Panc1 (cell line): ENCODE data around the gene DOK7. TPM values are rescaled to one million over a fixed set of nuclear protein-coding genes. Genes with fewer than 3 reads are reported as not detected.

Experiments
- ATAC-seq: fragments of 200-7000 bp; cut with Tn5 transposase; 2 replicates; pipeline ENCODE4 v1.9.1; 2020; ENCODE audit warnings: mild to moderate bottlenecking, moderate library complexity
- BruUV-seq: library from RNA; stranded (reverse); fragments of 400-500 nt; replicated peaks from 2 replicates; lab custom pipeline; 2021; lab: Mats Ljungman, UMichigan
- CTCF ChIA-PET: fragments of 300-600 bp; sonication (Branson Sonifier 250); formaldehyde crosslinking; loops from one replicate; lab custom pipeline; 2022; ENCODE audit warnings: antibody characterized with exemption; lab: Charles Lee
- POLR2A ChIA-PET: fragments of 300-600 bp; sonication (Branson Sonifier 250); formaldehyde crosslinking; loops from one replicate; lab custom pipeline; 2022; ENCODE audit warnings: antibody characterized with exemption; lab: Charles Lee
- DNase-seq: peaks from one replicate; pipeline ENCODE4 v3.0.0-alpha.2; 2010; ENCODE audit warnings: low read depth, low spot score
- H3K27ac ChIP-seq: 2 replicates; pipeline ENCODE4 v1.5.1; 2011; ENCODE audit warnings: mild to moderate bottlenecking, low read length, inconsistent platforms
- H3K27me3 ChIP-seq: fragments of 200-500 bp; sonication (Bioruptor generic); 2 replicates; pipeline ENCODE4 v1.6.0; 2014; ENCODE audit warnings: low read length, inconsistent platforms; ENCODE audit not compliant: control insufficient read depth, insufficient read depth
- H3K36me3 ChIP-seq: fragments of 200-500 bp; sonication (Bioruptor generic); 2 replicates; pipeline ENCODE4 v1.5.1; 2014; ENCODE audit warnings: inconsistent platforms, mild to moderate bottlenecking, low read length, moderate library complexity; ENCODE audit not compliant: control insufficient read depth, insufficient read depth
- H3K4me1 ChIP-seq: 2 replicates; pipeline ENCODE4 v1.5.1; 2011; ENCODE audit warnings: inconsistent platforms, mild to moderate bottlenecking, low read length, moderate library complexity; ENCODE audit not compliant: control insufficient read depth, insufficient read depth
- H3K4me3 ChIP-seq, 2 experiments: 2 replicates each; pipeline ENCODE4 v1.5.1; 2011 to 2012; ENCODE audit warnings: low read depth in 2 of 2, low read length in 2 of 2, mild to moderate bottlenecking in 2 of 2, inconsistent platforms in 1 of 2, moderate library complexity in 1 of 2
- H3K9me3 ChIP-seq: fragments of 200-500 bp; sonication (Bioruptor generic); 2 replicates; pipeline ENCODE4 v1.5.1; 2014; ENCODE audit warnings: low read depth, mild to moderate bottlenecking, inconsistent platforms, low read length, moderate library complexity; ENCODE audit not compliant: control insufficient read depth, insufficient read depth
- CTCF ChIP-seq: fragments of 450-650 bp; IDR thresholded peaks from 2 replicates; pipeline ENCODE4 v1.5.1; 2017; ENCODE audit warnings: mild to moderate bottlenecking
- POLR2AphosphoS5 ChIP-seq: IDR thresholded peaks from 2 replicates; pipeline ENCODE4 v1.6.1; 2012; ENCODE audit warnings: mild to moderate bottlenecking, low read depth, low read length, moderate library complexity
- REST ChIP-seq, 2 experiments: IDR thresholded peaks; 2 replicates each; pipeline ENCODE4 v1.6.1; 2011 to 2012; ENCODE audit warnings: low read depth in 2 of 2, control low read depth in 1 of 2, low read length in 1 of 2, mild to moderate bottlenecking in 1 of 2, moderate library complexity in 1 of 2; ENCODE audit not compliant: insufficient read depth in 1 of 2
- SIN3A ChIP-seq: IDR thresholded peaks from 2 replicates; pipeline ENCODE4 v1.6.1; 2012; ENCODE audit warnings: low read depth, mild to moderate bottlenecking, low read length, moderate library complexity, borderline replicate concordance; ENCODE audit not compliant: insufficient read depth
- TCF7L2 ChIP-seq: IDR thresholded peaks from 2 replicates; pipeline ENCODE4 v1.6.1; 2011; ENCODE audit warnings: mild to moderate bottlenecking, low read depth, low read length, inconsistent platforms
- in situ Hi-C: cut with HindIII; loops from 2 replicates; pipeline ENCODE4 v1.10.0; 2016; ENCODE audit warnings: low sequenced_read_pairs, low pct_unique_long_range_greater_than_20kb
- intact Hi-C: fragments of 100-400 bp; cut with micrococcal nuclease; formaldehyde crosslinking; loops from one replicate; pipeline ENCODE4 v1.10.0; 2022; ENCODE audit not compliant: unreplicated experiment
- total RNA-seq: library from RNA; stranded (reverse); gene quantifications from one replicate; pipeline ENCODE4 v1.2.1, GENCODE V29; 2021; ENCODE audit not compliant: unreplicated experiment

Gene DOK7
- total RNA-seq, 1 experiment from 2014 or later, result 2.4 TPM

GRCh38 chr4:3499710-3500109, 36.6 kb downstream of the DOK7 start:
- intact Hi-C loops, result no loop called here
- ChIA-PET POLR2A (no interaction called here), CTCF (no interaction called here)
- ATAC-seq (no peak), DNase-seq (no peak)
- no peaks in the 10 kb centered on the region for H3K9me3 ChIP-seq
- TF ChIP-seq POLR2AphosphoS5, result no peak
- TF ChIP-seq REST (IDR thresholded peaks at IDR 0.05; ENCODE audit: insufficient read depth in 1 of 2, low read depth in 2 of 2, low read length in 1 of 2), result no peak
- TF ChIP-seq CTCF, result no peak
- TF ChIP-seq TCF7L2, result no peak
- TF ChIP-seq SIN3A, result no peak
- H3K4me1 ChIP-seq, result no peaks in the 10 kb centered on the region
- no peaks in the 10 kb centered on the region for H3K27me3 ChIP-seq
- no peak overlapping the region for H3K4me3 ChIP-seq
- no TSS peak for BruUV-seq
- in situ Hi-C loops, result no loop called here
- H3K27ac ChIP-seq, result no peak overlapping the region
- no peaks in the 10 kb centered on the region for H3K36me3 ChIP-seq

- Histone ChIP-seq H3K36me3 (no peaks in the 10 kb centered on the region), H3K27me3 (no peaks in the 10 kb centered on the region), H3K9me3 (no peaks in the 10 kb centered on the region), H3K4me1 (no peaks in the 10 kb centered on the region), H3K27ac (no peak overlapping the region), H3K4me3 (no peak overlapping the region)
- no peak for ATAC-seq
- in situ Hi-C loops, result no loop called here
- BruUV-seq, result no TSS peak
- CTCF ChIA-PET, result no interaction called here
- no peak for TF ChIP-seq SIN3A
- TF ChIP-seq CTCF, result no peak
- TF ChIP-seq TCF7L2, result no peak
- no peak for TF ChIP-seq POLR2AphosphoS5
- intact Hi-C loops, result no loop called here
- DNase-seq, result no peak
- POLR2A ChIA-PET, result no interaction called here
Observed at GRCh38 chr4:3500111-3500510, 37.0 kb downstream of the DOK7 start.
